Astrocyte of the cerebellum (primary cell): ENCODE results near the gene NR1D1.

ENCODE experiments used
- DNase-seq: peaks from one replicate; pipeline ENCODE4 v3.0.0-alpha.2; 2011; ENCODE audit warnings: low read depth
- H3K4me3 ChIP-seq: 2 replicates; pipeline ENCODE4 v1.5.1; 2011; ENCODE audit warnings: mild to moderate bottlenecking, low read depth, low read length, moderate library complexity
- in situ Hi-C: cut with HindIII; loops from 2 replicates; pipeline ENCODE4 v1.10.0; 2017; ENCODE audit warnings: low sequenced_read_pairs
- TF ChIP-seq, protein P1 (sequence below): IDR thresholded peaks from 2 replicates; pipeline ENCODE4 v1.5.1; 2012; ENCODE audit warnings: low read length, low read depth, moderate library complexity, mild to moderate bottlenecking; ENCODE audit errors: missing control alignments

The NR1D1 gene

DNA sequence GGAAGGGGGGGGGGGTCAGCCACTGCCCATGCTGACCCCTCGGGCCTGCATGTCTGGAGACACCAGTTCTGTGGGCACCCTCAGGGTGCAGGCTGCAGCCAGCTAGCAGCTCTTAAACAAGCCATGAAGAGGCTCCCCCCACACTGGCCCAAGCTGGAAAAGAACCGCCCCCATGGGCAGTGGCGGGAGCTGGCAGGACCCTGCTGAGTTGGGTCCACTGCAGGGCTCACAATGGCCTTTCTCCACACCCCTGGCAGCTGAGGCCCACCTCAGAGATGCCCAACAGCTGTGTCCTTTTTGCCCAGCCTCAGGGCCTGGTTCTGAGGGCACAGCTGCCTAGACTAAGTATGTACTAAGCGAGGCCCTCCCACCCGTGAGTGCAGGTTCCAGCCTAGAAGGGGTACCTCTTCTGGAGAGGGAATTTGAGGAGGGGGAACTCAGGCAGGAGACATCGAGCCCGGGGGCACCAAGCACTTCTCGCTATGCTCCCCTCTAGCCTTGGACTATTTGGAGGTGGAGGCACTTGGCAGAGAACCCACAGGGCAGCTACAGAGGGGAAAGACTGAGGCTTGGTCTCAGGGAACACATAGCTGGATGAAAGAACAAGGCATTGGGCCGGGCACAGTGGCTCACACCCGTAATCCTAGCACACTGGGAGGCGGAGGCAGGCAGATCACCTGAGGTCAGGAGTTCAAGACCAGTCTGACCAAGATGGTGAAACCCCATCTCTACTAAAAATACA, 34.4 kb downstream of the NR1D1 start:
- in situ Hi-C loops = loop anchor here (5.0 kb wide), 1 partner anchor 34 kb away; no protein-coding TSS in a partner anchor
- H3K4me3 ChIP-seq = peak overlapping the region; percentile 94
- no peak for DNase-seq
- TF ChIP-seq, protein P1, sequence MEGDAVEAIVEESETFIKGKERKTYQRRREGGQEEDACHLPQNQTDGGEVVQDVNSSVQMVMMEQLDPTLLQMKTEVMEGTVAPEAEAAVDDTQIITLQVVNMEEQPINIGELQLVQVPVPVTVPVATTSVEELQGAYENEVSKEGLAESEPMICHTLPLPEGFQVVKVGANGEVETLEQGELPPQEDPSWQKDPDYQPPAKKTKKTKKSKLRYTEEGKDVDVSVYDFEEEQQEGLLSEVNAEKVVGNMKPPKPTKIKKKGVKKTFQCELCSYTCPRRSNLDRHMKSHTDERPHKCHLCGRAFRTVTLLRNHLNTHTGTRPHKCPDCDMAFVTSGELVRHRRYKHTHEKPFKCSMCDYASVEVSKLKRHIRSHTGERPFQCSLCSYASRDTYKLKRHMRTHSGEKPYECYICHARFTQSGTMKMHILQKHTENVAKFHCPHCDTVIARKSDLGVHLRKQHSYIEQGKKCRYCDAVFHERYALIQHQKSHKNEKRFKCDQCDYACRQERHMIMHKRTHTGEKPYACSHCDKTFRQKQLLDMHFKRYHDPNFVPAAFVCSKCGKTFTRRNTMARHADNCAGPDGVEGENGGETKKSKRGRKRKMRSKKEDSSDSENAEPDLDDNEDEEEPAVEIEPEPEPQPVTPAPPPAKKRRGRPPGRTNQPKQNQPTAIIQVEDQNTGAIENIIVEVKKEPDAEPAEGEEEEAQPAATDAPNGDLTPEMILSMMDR = no peak

DNA sequence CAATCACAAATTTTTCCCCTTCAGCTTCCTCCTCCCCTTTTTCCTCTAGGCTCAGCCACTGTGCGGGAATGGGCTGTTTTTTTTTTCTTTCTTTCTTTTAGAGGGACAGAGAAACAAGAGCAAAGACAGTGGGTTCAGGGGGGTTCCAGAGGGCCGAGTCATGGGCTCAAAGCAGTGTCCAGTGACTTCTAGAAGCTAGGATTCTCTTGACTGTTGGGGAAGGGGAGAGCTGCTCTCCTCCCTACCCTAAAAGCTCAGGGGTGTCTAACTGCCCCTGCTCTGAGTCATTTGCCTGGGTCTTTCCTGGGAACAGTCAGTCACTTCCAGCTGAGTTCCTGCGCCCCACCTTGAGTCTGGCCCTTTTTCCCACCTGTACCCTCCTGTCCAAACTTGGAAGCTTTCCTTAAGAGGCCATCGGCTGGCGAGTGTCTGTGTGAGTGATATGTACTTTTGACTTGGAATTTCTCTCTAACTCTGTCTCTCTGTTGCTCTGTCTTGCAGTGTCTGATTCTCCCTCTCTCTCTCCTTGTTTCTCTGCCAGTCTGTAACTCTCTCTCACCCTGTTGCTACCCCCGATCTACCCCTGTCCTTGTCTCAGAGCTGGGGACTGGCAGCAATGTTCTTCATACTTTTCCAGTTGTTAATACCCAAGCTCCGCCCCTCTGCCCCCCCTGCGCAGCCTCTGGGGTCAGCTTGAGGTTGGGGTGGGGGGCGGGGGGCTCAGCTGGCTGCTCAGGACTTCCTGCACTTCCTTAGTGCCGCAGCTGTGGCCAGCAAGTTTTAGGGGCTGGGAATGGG, 35.2 kb downstream of the NR1D1 start:
- peak overlapping the region; percentile 94 for H3K4me3 ChIP-seq
- DNase-seq = no peak
- TF ChIP-seq, protein P1 = no peak
- in situ Hi-C loops = loop anchor here (5.0 kb wide), 1 partner anchor 33 kb away; no protein-coding TSS in a partner anchor

DNA sequence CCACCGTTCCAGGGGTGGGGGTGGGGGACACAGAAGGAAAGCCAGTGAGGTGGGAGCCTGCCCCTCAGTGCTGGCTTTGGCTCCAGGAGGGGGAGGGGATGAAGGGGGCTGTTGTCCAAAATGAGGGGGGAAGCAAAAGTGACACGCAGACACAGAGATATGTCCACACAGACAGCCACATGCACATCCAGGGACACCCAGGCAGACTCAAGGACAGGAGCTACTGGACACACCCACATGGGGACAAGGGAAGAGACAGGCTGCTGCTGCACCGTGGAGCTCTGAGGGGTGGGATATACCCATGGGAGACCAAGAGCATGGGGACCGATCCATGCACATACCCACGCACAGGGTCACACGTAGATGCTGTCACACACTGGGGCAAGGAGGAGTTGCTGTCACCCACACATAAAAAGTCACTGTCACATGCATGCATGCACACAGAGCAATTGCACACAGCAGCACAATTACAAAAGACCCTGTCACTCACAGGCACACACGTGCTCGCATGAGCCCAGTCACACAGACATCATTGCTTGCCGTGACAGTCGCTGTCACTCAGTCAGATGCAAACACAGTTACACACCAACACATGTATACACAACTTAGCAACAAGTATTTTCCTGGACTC, 36.4 kb downstream of the NR1D1 start:
- TF ChIP-seq, protein P1 = no peak
- in situ Hi-C loops = no loop called here
- no peak for DNase-seq
- H3K4me3 ChIP-seq = peak overlapping the region; percentile 94

DNA sequence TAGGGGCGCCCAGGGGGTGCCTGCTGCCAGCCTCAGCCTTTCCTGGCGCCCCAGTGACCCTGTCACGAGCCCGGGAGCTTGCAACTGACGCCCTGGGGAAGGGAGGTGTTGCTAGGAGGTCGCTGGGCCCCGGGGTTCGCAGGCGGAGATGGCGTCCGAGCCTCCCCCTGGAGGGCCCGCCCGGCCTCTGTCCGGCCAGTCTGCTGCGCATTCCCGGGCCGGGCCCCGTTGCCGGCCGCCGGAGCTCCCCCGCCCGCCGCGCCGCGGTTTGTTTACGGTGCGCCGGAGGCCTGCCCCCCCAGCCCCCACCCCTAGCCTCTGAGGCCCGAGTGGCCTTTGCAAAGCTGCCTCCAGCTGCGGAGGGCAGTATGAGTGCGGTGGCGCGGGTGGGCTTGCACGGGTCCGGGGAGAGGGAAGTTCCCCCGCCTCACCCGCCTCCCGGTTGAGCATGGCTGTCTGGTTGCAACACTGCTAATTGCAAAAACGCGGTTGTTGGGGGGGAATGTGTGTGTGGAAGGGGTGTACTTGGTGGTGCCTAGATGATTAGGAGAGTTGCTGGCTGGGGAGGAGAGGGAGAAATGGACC, 37.1 kb downstream of the NR1D1 start:
- DNase-seq = no peak
- H3K4me3 ChIP-seq = peak overlapping the region; percentile 94
- TF ChIP-seq, protein P1 = no peak
- in situ Hi-C loops = no loop called here

DNA sequence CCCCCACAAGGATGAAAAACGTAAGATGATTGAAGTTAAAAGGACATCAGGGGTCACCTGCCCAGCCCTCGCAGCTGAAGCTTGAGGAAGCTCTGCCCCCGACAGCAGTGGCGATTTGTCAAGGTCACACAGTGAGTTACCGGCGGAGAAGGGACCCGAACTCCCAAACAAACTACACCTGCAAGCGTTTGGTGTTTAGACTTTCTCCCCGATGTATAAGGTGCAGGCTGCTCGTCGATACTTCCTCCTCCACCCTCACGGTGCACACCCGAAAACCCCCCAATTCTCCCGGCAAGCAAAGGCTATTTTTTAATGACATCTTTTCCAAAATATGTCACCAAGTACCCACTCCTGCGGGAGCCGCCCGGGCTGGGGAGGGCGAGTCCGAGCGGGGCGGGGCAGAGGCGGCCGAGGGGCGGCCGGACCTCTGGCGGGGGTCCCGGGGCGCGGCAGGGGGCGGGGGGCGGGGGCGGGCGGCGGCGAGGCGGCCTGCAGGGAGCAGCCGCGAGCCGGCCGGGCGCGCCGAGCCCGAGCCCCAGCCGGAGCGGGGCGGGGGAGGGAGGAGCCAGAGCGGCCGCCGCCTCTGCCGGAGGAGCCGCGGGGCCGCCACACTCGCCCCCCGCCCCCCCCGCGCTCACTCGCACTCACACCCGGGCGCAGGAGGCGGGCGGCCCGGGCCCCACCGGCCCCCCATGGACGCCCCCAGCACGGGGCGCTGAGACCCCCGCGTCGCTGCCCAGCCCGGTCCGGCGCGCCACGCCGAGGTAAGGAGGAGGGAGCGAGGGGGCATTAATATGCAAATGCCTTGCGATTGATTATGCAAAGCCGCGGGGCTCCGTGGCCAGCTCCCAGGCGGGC, 37.8 kb downstream of the NR1D1 start, which contains the start of gene THRA:
TSS of gene THRA (plus strand) at position 637 of the 858 bp plus-strand sequence. CDS start 11,524 bp downstream, outside the sequence.
- in situ Hi-C loops = no loop called here
- H3K4me3 ChIP-seq = peak within 1 kb of the TSS; percentile 94
- DNase-seq = no peak
- TF ChIP-seq, protein P1 = no peak
